ENCODE results near the gene ELOVL3. TPM values are rescaled to one million over a fixed set of nuclear protein-coding genes. Genes with fewer than 3 reads are reported as not detected.

ELOVL3 gene
- total RNA-seq, 2 experiments from 2014 or later: 0.48 TPM; not detected in 1

- TF ChIP-seq CTCF (conservative IDR thresholded peaks at IDR 0.05; ENCODE audit: low read length) (no peak), EZH2phosphoT487 (IDR thresholded peaks at IDR 0.05; ENCODE audit: borderline replicate concordance, low read depth, low read length) (no peak)
- DNase-seq (ENCODE audit: low spot score): peak; percentile 100
- ChIA-PET CTCF (ENCODE audit: unreplicated experiment) (interaction anchor here (0.6 kb wide), 1 partner anchor 41 kb away, joined by 4 read pairs; no protein-coding TSS in a partner anchor), POLR2A (interaction anchor here (0.5 to 1.0 kb wide), 5 partner anchors 27 to 409 kb away, joined by 3 read pairs; no protein-coding TSS in a partner anchor)
- Histone ChIP-seq H3K4me1 (ENCODE audit: insufficient read depth, low read length, poor library complexity, severe bottlenecking) (peaks cover 30% of the 10 kb centered on the region), H3K79me2 (ENCODE audit: insufficient read depth, low read depth, low read length) (peaks cover 48% of the 10 kb centered on the region), H3K9me2 (ENCODE audit: insufficient read depth, low read length) (no peaks in the 10 kb centered on the region), H3K9me3 (ENCODE audit: low read length) (no peaks in the 10 kb centered on the region), H3K4me2 (ENCODE audit: low read length) (peak within 1 kb of the TSS; percentile 83), H4K20me1 (ENCODE audit: insufficient read depth, low read length) (peaks cover 15% of the 10 kb centered on the region; the same call in 1 of the 2 replicates), H2AFZ (ENCODE audit: low read length) (peak within 1 kb of the TSS; percentile 98), H3K27ac (ENCODE audit: low read depth, low read length, poor library complexity, severe bottlenecking) (peak within 1 kb of the TSS; percentile 11), H3K36me3 (ENCODE audit: insufficient read depth, low read length) (peaks cover 26% of the 10 kb centered on the region), H3K4me3 (ENCODE audit: low read depth, low read length, poor library complexity, severe bottlenecking) (peak within 1 kb of the TSS; percentile 82)
- no TSS peak for BruUV-seq (replicated peaks)
- intact Hi-C loops (cut with micrococcal nuclease; ENCODE audit: unreplicated experiment): no loop called here
These were observed 19.2 kb downstream of the ELOVL3 start, which contains the start of gene GBF1 for GRCh38 chr10:102245082-102245931. GBF1 (plus strand) TSS chr10:102245532; CDS start chr10:102258939, 13,407 bp downstream.

- Histone ChIP-seq H3K9me2 (ENCODE audit: insufficient read depth, low read length) (no peaks in the 10 kb centered on the region), H3K4me3 (ENCODE audit: low read depth, low read length, poor library complexity, severe bottlenecking) (peak overlapping the region; percentile 82), H4K20me1 (ENCODE audit: insufficient read depth, low read length) (peaks cover 15% of the 10 kb centered on the region; the same call in 1 of the 2 replicates), H2AFZ (ENCODE audit: low read length) (no peak overlapping the region; the same call in 1 of the 2 replicates), H3K79me2 (ENCODE audit: insufficient read depth, low read depth, low read length) (peaks cover 52% of the 10 kb centered on the region), H3K36me3 (ENCODE audit: insufficient read depth, low read length) (peaks cover 27% of the 10 kb centered on the region), H3K27ac (ENCODE audit: low read depth, low read length, poor library complexity, severe bottlenecking) (peak overlapping the region; percentile 11), H3K4me2 (ENCODE audit: low read length) (peak overlapping the region; percentile 83), H3K4me1 (ENCODE audit: insufficient read depth, low read length, poor library complexity, severe bottlenecking) (peaks cover 30% of the 10 kb centered on the region), H3K9me3 (ENCODE audit: low read length) (no peaks in the 10 kb centered on the region)
- ChIA-PET CTCF (ENCODE audit: unreplicated experiment) (interaction anchor here (0.5 kb wide), 1 partner anchor 1216 kb away, joined by 3 read pairs; no protein-coding TSS in a partner anchor), POLR2A (interaction anchor here (0.5 to 1.0 kb wide), 2 partner anchors 96 to 410 kb away, joined by 3 read pairs; no protein-coding TSS in a partner anchor)
- no peak for TF ChIP-seq CTCF (conservative IDR thresholded peaks at IDR 0.05; ENCODE audit: low read length)
- no peak for TF ChIP-seq EZH2phosphoT487 (IDR thresholded peaks at IDR 0.05; ENCODE audit: borderline replicate concordance, low read depth, low read length)
- BruUV-seq (replicated peaks): no TSS peak
- no peak for DNase-seq (ENCODE audit: low spot score)
- intact Hi-C loops (cut with micrococcal nuclease; ENCODE audit: unreplicated experiment): no loop called here
These were observed 19.8 kb downstream of the ELOVL3 start for GRCh38 chr10:102245932-102246251.

All from OCI-LY7 (cell line).